ENCODE measurements around the gene RPRML. TPM values are rescaled to one million over a fixed set of nuclear protein-coding genes. Genes with fewer than 3 reads are reported as not detected.

RPRML gene
- total RNA-seq, 4 donors from 2014 or later, result 0.88 TPM; not detected in 3

DNA sequence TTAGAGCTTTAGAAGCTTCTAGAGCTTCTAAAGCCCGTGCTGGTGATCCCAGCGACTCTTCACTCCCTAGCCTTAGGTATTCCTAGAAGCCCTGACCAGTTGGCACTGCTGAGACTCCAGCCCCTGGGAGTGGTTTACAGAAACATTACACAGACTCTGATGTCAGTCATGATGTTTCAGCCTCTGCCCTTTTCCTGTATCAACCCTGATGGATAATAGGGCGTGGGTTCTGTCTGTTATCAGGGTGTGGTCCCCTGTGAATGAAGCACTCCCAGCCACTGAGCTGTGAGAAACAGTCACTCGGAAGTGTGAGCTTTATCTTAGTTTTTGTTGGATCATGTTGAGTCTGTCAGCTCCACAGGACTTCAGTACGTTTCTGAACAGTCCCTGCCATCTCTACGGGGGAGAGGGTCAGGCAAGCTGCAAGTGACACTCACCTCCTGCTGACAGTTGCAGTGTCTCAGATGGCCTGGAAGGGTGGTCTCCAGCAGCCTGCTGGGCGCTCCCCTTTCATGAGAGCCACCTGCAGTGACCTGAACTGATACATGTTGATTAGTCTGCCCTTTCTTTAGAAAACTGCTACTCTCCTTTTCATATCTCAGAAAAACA, 43.3 kb downstream of the RPRML start:
- Histone ChIP-seq H3K4me3 (no peak overlapping the region), H3K36me3 (peaks cover 0 to 96% (median 3%) of the 10 kb centered on the region in 3 donors), H3K27ac (peak overlapping the region in 3 of 4 donors; percentile 32 to 82 (median 71)), H3K4me1 (peaks cover 0 to 10% (median 0%) of the 10 kb centered on the region in 4 donors), H3K9me3 (no peaks in the 10 kb centered on the region), H3K27me3 (no peaks in the 10 kb centered on the region)
- TF ChIP-seq, protein P1, sequence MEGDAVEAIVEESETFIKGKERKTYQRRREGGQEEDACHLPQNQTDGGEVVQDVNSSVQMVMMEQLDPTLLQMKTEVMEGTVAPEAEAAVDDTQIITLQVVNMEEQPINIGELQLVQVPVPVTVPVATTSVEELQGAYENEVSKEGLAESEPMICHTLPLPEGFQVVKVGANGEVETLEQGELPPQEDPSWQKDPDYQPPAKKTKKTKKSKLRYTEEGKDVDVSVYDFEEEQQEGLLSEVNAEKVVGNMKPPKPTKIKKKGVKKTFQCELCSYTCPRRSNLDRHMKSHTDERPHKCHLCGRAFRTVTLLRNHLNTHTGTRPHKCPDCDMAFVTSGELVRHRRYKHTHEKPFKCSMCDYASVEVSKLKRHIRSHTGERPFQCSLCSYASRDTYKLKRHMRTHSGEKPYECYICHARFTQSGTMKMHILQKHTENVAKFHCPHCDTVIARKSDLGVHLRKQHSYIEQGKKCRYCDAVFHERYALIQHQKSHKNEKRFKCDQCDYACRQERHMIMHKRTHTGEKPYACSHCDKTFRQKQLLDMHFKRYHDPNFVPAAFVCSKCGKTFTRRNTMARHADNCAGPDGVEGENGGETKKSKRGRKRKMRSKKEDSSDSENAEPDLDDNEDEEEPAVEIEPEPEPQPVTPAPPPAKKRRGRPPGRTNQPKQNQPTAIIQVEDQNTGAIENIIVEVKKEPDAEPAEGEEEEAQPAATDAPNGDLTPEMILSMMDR (IDR thresholded peaks at IDR 0.05), result no peak
- peak; percentile 42 to 71 for TF ChIP-seq POLR2A (IDR thresholded peaks at IDR 0.05)
- peak in 1 of 3 donors; percentile 80 for DNase-seq

DNA sequence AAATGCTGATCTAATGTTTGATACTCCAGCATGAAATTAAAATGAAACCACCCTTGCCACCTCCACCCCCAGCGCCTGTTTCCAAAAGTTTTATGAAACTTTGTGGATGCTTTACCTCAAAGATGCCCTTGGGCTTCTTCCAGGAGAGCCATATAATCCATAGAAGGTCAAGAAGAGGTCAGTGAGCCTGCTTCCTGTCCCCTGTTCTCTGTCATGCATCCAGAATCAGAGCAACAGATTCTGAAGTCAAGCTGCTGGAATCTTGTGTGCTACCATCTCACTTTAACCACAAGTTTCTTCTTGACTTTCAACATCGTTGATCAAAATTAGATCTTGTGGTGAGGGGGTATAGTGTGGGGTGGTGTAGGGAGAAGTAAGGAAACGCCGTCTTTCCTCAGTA, 47.5 kb downstream of the RPRML start:
- H3K4me3 ChIP-seq, result no peak overlapping the region
- DNase-seq, result no peak
- H3K9me3 ChIP-seq, result no peaks in the 10 kb centered on the region
- H3K4me1 ChIP-seq, result peaks cover 0 to 43% (median 0%) of the 10 kb centered on the region in 4 donors
- no peak for TF ChIP-seq POLR2A (IDR thresholded peaks at IDR 0.05)
- TF ChIP-seq, protein P1 (IDR thresholded peaks at IDR 0.05), result no peak
- H3K27me3 ChIP-seq, result no peaks in the 10 kb centered on the region
- peaks cover 0 to 74% (median 0%) of the 10 kb centered on the region in 3 donors for H3K36me3 ChIP-seq
- H3K27ac ChIP-seq, result no peak overlapping the region

DNA sequence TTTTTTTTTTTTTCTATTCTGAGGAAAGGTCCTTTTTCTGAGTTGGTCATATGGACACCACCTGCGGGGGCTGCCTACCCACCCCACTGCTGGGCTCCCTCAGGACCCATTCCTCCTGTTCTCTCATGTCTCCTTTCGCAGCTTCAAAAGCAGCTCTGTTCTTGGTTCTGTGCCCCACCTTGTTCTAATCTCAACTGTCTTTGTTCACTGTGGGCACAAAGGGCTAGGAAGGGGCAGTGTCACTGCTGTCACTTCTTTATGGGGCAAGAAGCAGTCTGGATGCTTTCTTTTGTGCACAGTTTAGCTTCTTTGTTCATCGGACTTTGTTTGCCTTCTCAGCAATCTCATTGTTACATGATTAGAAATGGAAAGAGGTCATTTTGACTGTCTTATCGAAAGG, 49.0 kb downstream of the RPRML start:
- TF ChIP-seq, protein P1 (IDR thresholded peaks at IDR 0.05), result no peak
- no peak for TF ChIP-seq POLR2A (IDR thresholded peaks at IDR 0.05)
- Histone ChIP-seq H3K27ac (peak overlapping the region in 3 of 4 donors; percentile 52 to 90 (median 82)), H3K4me3 (no peak overlapping the region), H3K4me1 (peaks cover 0 to 47% (median 0%) of the 10 kb centered on the region in 4 donors), H3K36me3 (peaks cover 0 to 58% (median 0%) of the 10 kb centered on the region in 3 donors), H3K27me3 (no peaks in the 10 kb centered on the region), H3K9me3 (no peaks in the 10 kb centered on the region)
- no peak for DNase-seq

DNA sequence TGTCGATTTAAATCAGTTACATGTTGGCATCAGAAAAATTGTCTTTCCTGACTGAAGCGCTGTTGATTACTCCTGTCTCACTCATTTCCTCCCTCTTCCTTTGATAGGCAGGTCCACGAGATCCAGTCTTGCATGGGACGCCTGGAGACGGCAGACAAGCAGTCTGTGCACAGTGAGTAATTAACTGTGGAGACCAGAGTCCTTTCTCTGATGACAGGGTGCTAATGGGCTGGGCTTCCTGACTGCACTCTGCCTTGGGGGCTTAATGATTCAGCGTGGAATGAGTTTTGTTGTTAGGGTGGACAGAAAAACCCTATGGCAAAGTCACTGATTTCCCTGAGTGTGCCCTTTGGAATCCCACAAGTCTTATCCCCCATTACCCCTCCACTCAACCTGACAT, 49.6 kb downstream of the RPRML start:
- no peaks in the 10 kb centered on the region for H3K9me3 ChIP-seq
- H3K4me1 ChIP-seq, result peaks cover 0 to 54% (median under 1%) of the 10 kb centered on the region in 4 donors
- no peaks in the 10 kb centered on the region for H3K27me3 ChIP-seq
- peaks cover 0 to 52% (median 0%) of the 10 kb centered on the region in 3 donors for H3K36me3 ChIP-seq
- peak in 1 of 3 donors; percentile 75 for DNase-seq
- no peak overlapping the region for H3K4me3 ChIP-seq
- H3K27ac ChIP-seq, result peak overlapping the region in 3 of 4 donors; percentile 52 to 90 (median 82)
- peak; percentile 14 to 57 for TF ChIP-seq POLR2A (IDR thresholded peaks at IDR 0.05)
- TF ChIP-seq, protein P1 (IDR thresholded peaks at IDR 0.05), result no peak

DNA sequence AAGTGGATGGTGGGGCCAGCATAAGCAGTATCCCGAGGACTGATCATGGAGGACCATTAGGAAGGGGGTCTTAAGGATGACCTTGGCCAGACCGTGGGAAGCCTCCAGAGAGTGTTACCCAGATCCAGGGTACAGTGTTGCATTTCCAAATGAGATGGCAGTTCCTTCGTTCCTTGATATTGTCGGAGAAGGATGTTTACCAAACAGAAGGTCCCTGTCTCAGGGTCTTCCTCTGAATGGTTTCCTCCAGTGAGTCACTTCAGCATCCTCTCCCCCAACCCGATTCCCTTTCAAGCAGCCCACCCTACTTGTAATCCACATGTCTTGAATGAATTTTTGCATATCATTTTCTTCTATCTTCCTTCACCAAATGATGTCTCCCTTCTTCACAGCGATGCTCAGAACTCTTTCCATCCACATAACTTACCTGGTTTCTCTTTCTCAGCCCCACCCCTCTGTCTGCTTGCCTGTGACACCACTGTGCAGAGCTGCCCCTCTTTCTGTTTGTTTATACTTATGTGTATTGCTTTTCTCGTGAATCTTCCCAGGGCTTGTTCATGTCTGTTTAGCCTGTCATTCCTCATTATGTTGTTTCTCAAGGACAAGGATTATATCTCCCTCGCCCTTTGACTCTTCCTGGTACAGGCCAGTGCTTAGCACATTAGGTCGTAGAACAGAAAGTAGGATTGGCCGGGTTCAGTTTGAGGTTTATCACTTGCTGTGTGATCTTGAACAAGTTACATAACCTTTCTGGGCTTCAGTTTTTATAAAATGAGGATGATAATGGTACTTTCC, 50.4 kb downstream of the RPRML start:
- TF ChIP-seq, protein P1 (IDR thresholded peaks at IDR 0.05), result no peak
- peak; percentile 22 to 61 for TF ChIP-seq POLR2A (IDR thresholded peaks at IDR 0.05)
- Histone ChIP-seq H3K4me3 (peak overlapping the region in 2 of 4 donors; percentile 32 to 35), H3K27me3 (no peaks in the 10 kb centered on the region), H3K36me3 (peaks cover 0 to 44% (median 0%) of the 10 kb centered on the region in 3 donors), H3K9me3 (no peaks in the 10 kb centered on the region), H3K4me1 (peaks cover 0 to 58% (median 4%) of the 10 kb centered on the region in 4 donors), H3K27ac (peak overlapping the region in 3 of 4 donors; percentile 52 to 90 (median 82))
- peak in 1 of 3 donors; percentile 60 for DNase-seq

Small RNA genes within 50 kb of the gene (small RNA-seq; reads per million reads assigned to genes)
- gene MIR5089, result 0 to 0.23 reads per million in 2 donors

Other genes with a start within 250 kb of the RPRML start
- 10 to 100 TPM in 1 of 4 donors, 1 to 10 TPM in 2, under 1 TPM in 1; 0.83 to 10.1 (median 6.5) TPM for gene WNT3, start 160.6 kb downstream of the RPRML start, total RNA-seq
- gene WNT9B, start 127.7 kb downstream of the RPRML start, total RNA-seq, result under 1 TPM in 1 of 4 donors, not detected in 3; 0.67 TPM
- 100 to 1,000 TPM in 3 of 4 donors, 10 to 100 TPM in 1; 77.6 to 148 (median 121) TPM for gene GOSR2, start 56.1 kb downstream of the RPRML start, total RNA-seq
- 10 to 100 TPM; 29.9 to 72.6 (median 47.4) TPM for gene CDC27, start 210.0 kb upstream of the RPRML start, total RNA-seq
- 1 to 10 TPM in 1 of 4 donors, not detected in 3; 9.1 TPM for gene MYL4, start 230.1 kb upstream of the RPRML start, total RNA-seq